Activated naive CD8-positive, alpha-beta T cell treated with anti-CD3 and anti-CD28 coated beads, Interleukin-2, amount 50 U/mL, for 16 hours (primary cell): ENCODE data around the gene PRKAA2.

Experiments
- DNase-seq: peaks from one replicate; pipeline ENCODE4 v3.0.0-alpha.2; 2020; ENCODE audit warnings: low read depth, low spot score

The PRKAA2 gene

GRCh38 chr1:56713112-56713511 is 68.0 kb downstream of the PRKAA2 start:
- DNase-seq, result no peak

- DNase-seq, result no peak
These were observed 70.0 kb downstream of the PRKAA2 start for GRCh38 chr1:56715156-56715555.

- no peak for DNase-seq
These were observed 74.1 kb downstream of the PRKAA2 start for GRCh38 chr1:56719171-56719570.

- no peak for DNase-seq
These were observed 81.6 kb downstream of the PRKAA2 start for GRCh38 chr1:56726706-56727105.

- no peak for DNase-seq
These were observed 83.8 kb downstream of the PRKAA2 start for GRCh38 chr1:56728964-56729363.

GRCh38 chr1:56745231-56745630 is 100.1 kb downstream of the PRKAA2 start:
- no peak for DNase-seq

GRCh38 chr1:56754708-56755479 is 109.8 kb downstream of the PRKAA2 start:
- DNase-seq, result no peak

- no peak for DNase-seq
These were observed 110.8 kb downstream of the PRKAA2 start for GRCh38 chr1:56755911-56756310.

GRCh38 chr1:56758135-56758534 is 113.0 kb downstream of the PRKAA2 start:
- DNase-seq, result no peak

GRCh38 chr1:56758794-56759193 is 113.7 kb downstream of the PRKAA2 start:
- DNase-seq, result no peak
